HG02623 (cell line): ENCODE results near the gene NCR3LG1.
A peak's percentile ranks its signal among the peaks of the same experiment; 100 is the strongest.

ENCODE experiments used
- ATAC-seq: cut with Tn5 transposase; IDR thresholded peaks from one replicate; pipeline ENCODE4 v1.9.1; 2021; ENCODE audit warnings: moderate library complexity; ENCODE audit not compliant: unreplicated experiment

The NCR3LG1 gene

GRCh38 chr11:17369684-17370243 lies 18.2 kb downstream of the NCR3LG1 start:
- no peak for ATAC-seq

DNA sequence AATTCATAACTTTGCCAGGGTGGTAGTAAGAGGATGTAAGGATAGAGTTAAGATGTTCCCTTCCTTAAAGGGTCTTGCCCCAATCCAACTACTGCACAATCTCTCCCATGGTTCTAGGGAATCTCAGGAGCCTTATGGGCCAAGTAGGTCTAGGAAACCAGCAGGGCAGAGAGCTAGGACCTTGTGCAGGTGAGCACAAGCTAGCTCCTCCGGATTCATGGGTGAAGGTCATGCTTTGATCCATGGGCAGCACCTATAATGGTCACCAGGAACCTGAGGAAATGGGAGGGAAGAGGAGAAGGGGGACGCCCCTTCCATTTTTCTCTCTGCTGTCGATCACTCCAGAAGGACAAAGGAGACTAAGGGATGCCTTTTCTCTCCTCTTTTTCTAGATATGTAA lies 20.0 kb downstream of the NCR3LG1 start:
- no peak for ATAC-seq

DNA sequence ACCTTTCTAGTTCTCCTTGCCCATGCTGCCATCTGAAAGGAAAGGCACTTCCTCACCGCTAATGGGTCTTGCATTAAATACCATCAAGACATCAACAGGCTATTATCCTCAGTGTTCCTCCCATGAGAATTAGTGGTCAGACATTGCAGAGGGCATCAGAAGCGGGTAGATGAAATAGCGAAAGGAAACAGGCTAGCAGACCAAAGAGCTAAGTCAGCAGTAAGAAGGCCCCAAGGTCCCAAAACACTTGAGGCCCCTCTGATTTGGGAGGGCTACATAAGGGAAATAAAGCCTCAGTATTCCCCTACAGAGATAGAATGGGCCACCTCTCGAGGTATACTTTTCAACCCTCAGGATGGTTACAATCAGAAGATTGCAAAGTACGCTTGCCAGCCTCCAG lies 23.9 kb downstream of the NCR3LG1 start:
- no peak for ATAC-seq

- ATAC-seq: no peak
Measured at GRCh38 chr11:17376493-17376892, 24.9 kb downstream of the NCR3LG1 start.

DNA sequence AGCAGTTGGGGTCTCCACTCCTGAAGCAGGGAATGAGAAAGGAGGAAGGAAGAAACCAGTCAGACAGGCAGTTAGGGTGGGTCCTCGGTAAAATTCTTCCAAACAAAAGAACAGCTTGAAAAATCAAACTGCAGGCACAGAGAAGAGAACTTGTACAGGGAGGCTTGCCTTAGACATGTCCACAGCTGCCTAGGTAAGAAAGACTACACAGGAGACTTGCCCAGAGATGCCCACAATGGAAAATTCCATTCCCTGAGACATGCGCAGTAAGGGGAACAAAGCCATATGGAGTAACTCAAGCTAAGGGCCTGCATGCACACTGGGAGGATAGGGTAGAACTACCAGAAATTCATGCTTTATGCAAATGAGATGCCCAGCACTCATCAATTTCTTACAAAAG lies 27.1 kb downstream of the NCR3LG1 start:
- ATAC-seq: no peak

GRCh38 chr11:17379383-17380180 lies 28.0 kb downstream of the NCR3LG1 start:
- ATAC-seq: no peak

DNA sequence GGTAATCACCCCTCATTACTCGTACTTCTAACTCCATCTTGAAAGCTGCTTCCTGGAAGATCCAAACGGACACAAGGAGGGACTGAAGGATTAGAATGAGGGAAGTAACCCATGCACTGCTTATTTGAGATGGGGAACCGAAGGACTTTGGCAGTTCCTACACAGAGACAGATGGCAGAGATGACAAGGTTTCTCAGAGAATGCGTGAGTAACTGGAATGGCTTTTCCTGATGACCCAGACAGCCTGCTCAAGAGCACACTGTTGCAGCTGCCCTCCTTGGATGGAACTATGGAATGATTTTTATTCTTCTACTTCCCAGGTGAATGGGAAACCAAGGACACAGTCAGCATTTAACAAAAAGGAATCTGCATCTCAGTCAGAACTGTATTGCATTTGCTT lies 29.6 kb downstream of the NCR3LG1 start:
- no peak for ATAC-seq

- ATAC-seq: no peak
Measured at GRCh38 chr11:17382046-17382728, 30.6 kb downstream of the NCR3LG1 start.

DNA sequence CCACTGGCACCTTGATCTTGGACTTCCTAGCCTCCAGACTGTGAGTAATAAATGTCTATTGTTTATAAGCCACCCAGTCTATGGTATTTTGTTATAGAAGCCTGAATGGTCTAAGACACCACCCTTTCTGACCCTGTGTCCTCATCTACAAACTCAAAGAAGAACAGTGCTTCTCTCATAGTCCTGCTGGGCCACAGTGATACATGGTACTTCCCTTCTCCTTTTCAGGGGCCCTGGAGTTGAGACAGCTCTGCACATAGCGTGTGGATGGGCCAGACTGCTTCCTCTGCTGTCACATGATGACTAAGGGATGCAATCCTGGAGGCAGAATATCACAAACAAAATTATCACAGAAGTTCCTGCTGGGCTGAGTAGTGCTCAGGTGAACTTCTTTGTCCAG lies 31.9 kb downstream of the NCR3LG1 start:
- ATAC-seq: no peak

GRCh38 chr11:17384002-17384511 lies 32.5 kb downstream of the NCR3LG1 start:
- no peak for ATAC-seq

GRCh38 chr11:17385492-17385891 lies 33.9 kb downstream of the NCR3LG1 start:
- ATAC-seq: no peak

- no peak for ATAC-seq
Measured at GRCh38 chr11:17385926-17386325, 34.3 kb downstream of the NCR3LG1 start.

GRCh38 chr11:17386331-17387084 lies 34.9 kb downstream of the NCR3LG1 start:
- ATAC-seq: peak; percentile 46

- no peak for ATAC-seq
Measured at GRCh38 chr11:17387254-17387653, 35.7 kb downstream of the NCR3LG1 start.

- ATAC-seq: no peak
Measured at GRCh38 chr11:17387811-17388210, 36.2 kb downstream of the NCR3LG1 start.

- peak; percentile 45 for ATAC-seq
Measured at GRCh38 chr11:17388609-17389210, 37.1 kb downstream of the NCR3LG1 start, which contains the start of gene KCNJ11. KCNJ11 (minus strand) TSS chr11:17388659; CDS start chr11:17388091, 568 bp downstream.

DNA sequence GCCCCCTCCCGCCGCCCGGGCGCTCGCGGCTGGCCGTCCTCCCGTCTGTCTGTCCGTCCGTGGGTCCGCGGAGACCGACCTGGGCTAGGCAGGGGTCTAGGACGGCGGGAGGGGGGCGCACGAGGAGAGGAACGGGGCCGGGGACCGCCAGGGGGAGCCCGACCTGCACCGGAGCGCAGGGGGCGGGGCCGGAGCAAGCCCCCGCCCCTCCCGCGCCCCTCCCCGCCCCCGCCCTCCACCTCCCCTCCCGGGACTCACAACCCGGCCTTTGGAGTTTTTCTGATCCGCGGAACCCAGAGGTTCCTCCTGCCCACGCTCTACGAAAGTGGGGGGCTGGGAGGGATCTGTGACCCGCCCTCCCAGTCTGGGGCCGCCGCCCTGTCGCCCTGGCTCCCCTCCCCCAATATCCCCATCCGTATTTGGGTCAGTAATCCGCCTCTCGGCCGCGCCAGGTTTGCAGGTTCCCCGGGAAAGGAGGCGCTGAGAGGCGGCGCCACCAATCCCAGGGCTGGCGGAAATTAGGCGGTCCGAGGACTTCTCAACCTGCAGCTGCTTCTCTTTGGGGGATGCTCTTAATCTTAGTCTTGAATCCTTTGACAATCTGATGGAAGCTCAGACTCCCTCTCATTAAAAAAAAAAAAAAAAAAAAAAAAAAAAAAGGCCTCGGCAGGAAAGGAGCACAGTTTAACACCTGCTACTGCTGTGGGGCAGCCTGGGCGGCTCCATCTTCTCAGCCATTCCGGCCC lies 37.8 kb downstream of the NCR3LG1 start:
- peak; percentile 63 for ATAC-seq

DNA sequence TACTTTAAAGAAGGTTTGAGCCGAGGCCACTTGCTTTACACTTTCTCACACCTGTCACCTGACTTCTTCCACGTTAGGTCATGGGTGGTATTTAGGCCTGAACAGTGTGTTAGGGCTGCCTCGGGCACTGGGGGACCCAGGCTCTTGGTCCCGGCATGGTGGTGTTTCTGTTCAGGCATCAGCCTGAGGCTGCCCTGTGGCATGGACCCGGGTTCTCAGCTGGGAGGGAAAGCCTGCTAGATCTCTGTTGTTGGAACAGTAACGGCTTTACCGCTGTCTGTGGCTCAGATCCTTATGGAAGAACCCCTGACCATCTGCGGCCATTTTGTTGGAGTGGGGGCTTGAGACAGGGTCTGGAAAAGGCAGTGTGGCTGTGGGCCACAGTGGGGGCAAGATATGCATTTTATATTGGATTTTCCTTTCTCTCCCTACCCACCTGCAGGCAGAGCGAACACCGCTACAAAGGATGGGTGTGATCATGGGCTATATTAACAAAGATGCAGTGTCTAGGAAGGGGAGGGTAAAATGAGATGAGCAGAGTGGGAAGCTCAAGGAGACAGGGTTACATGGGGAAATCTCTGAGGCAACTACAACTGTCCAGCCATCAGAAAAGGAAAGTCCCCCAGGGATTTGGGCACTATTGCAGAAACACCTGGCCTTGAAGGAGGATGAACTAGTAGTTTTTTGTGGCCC lies 38.5 kb downstream of the NCR3LG1 start:
- ATAC-seq: no peak
